GM23338 (cell line): ENCODE measurements around the gene SP5. TPM values are rescaled to one million over a fixed set of nuclear protein-coding genes. Genes with fewer than 3 reads are reported as not detected.

ENCODE experiments used
- ATAC-seq: fragments of 200-7000 bp; cut with Tn5 transposase; 3 replicates; pipeline ENCODE4 v1.9.1; 2020
- DNase-seq: peaks from one replicate; pipeline ENCODE4 v3.0.0-alpha.2; 2015; ENCODE audit warnings: low spot score
- H2AFZ ChIP-seq: fragments of 200-600 bp; sonication (generic); 2 replicates; pipeline ENCODE4 v1.8.0; 2016; ENCODE audit warnings: antibody characterized with exemption, mild to moderate bottlenecking, moderate library complexity
- H3F3A ChIP-seq: fragments of 200-600 bp; sonication (generic); replicated peaks from 2 replicates; pipeline ENCODE4 v1.8.0; 2017; ENCODE audit warnings: antibody characterized with exemption, mixed run types, low read depth
- H3K27ac ChIP-seq: fragments of 200-600 bp; sonication (generic); 2 replicates; pipeline ENCODE4 v1.6.1; 2016; ENCODE audit warnings: low read depth
- H3K27me3 ChIP-seq: fragments of 200-600 bp; sonication (generic); 2 replicates; pipeline ENCODE4 v1.8.0; 2016; ENCODE audit warnings: mild to moderate bottlenecking, mixed run types, moderate library complexity; ENCODE audit not compliant: insufficient read depth
- H3K36me3 ChIP-seq: fragments of 200-600 bp; sonication (generic); 2 replicates; pipeline ENCODE4 v1.8.0; 2016; ENCODE audit warnings: mild to moderate bottlenecking; ENCODE audit not compliant: insufficient read depth
- H3K4me1 ChIP-seq: fragments of 200-600 bp; sonication (generic); 2 replicates; pipeline ENCODE4 v1.8.0; 2016; ENCODE audit warnings: mild to moderate bottlenecking, moderate library complexity; ENCODE audit not compliant: insufficient read depth
- H3K4me2 ChIP-seq: fragments of 200-600 bp; sonication (generic); 2 replicates; pipeline ENCODE4 v1.7.1; 2017; ENCODE audit warnings: mixed run types
- H3K4me3 ChIP-seq: fragments of 200-600 bp; sonication (generic); 2 replicates; pipeline ENCODE4 v1.6.1; 2016; ENCODE audit warnings: mixed run types
- H3K79me2 ChIP-seq: fragments of 200-600 bp; sonication (generic); replicated peaks from 2 replicates; pipeline ENCODE4 v1.8.0; 2017; ENCODE audit warnings: mild to moderate bottlenecking; ENCODE audit not compliant: insufficient read depth
- H3K9me2 ChIP-seq: fragments of 200-600 bp; sonication (generic); 2 replicates; pipeline ENCODE4 v1.8.0; 2017; ENCODE audit not compliant: insufficient read depth
- H4K20me1 ChIP-seq: fragments of 200-600 bp; sonication (generic); replicated peaks from 2 replicates; pipeline ENCODE4 v1.8.0; 2017; ENCODE audit warnings: mild to moderate bottlenecking; ENCODE audit not compliant: insufficient read depth
- H3K27ac Mint-ChIP-seq: 2 replicates; pipeline ENCODE4 v1.8.0; 2020; ENCODE audit warnings: inconsistent platforms, mild to moderate bottlenecking, moderate library complexity, mixed read lengths
- H3K27me3 Mint-ChIP-seq: 3 replicates; pipeline ENCODE4 v1.8.0; 2022; ENCODE audit warnings: low read depth, mild to moderate bottlenecking, moderate library complexity, mixed read lengths, inconsistent platforms; ENCODE audit not compliant: insufficient read depth, poor library complexity
- H3K36me3 Mint-ChIP-seq: 3 replicates; pipeline ENCODE4 v1.8.0; 2021; ENCODE audit warnings: low read depth, mild to moderate bottlenecking, inconsistent platforms, moderate library complexity, mixed read lengths
- H3K4me1 Mint-ChIP-seq: 3 replicates; pipeline ENCODE4 v1.8.0; 2020; ENCODE audit warnings: mild to moderate bottlenecking, inconsistent platforms, mixed read lengths
- H3K4me3 Mint-ChIP-seq: 3 replicates; pipeline ENCODE4 v1.8.0; 2021; ENCODE audit warnings: moderate library complexity, mild to moderate bottlenecking, inconsistent platforms, mixed read lengths
- H3K9me3 Mint-ChIP-seq: 3 replicates; pipeline ENCODE4 v1.8.0; 2020; ENCODE audit warnings: moderate library complexity, mild to moderate bottlenecking, inconsistent platforms, mixed read lengths
- CREB1 ChIP-seq: fragments of 250-450 bp; sonication (Bioruptor Pico); IDR thresholded peaks from 2 replicates; pipeline ENCODE4 v1.5.0; 2020; ENCODE audit warnings: low read depth, mild to moderate bottlenecking, moderate library complexity
- CTCF ChIP-seq, 2 experiments: fragments of 200-600 bp in 1 of 2; sonication (generic) in 1 of 2; conservative IDR thresholded peaks; 2 replicates each; pipeline versions ENCODE4 v1.5.1 to v1.6.1; 2016 to 2017; ENCODE audit warnings: antibody characterized with exemption in 2 of 2, low read depth in 2 of 2, mild to moderate bottlenecking in 2 of 2, moderate library complexity in 1 of 2
- ETS1 ChIP-seq: IDR thresholded peaks from 2 replicates; pipeline ENCODE4 v1.6.1; 2016; ENCODE audit warnings: antibody characterized with exemption
- EZH2 ChIP-seq: fragments of 200-600 bp; sonication (generic); IDR thresholded peaks from one replicate; pipeline ENCODE4 v1.8.0; 2017; ENCODE audit warnings: antibody characterized with exemption, mild to moderate bottlenecking, low read depth; ENCODE audit not compliant: unreplicated experiment
- EZH2phosphoT487 ChIP-seq: fragments of 200-600 bp; sonication (generic); IDR thresholded peaks from one replicate; pipeline ENCODE4 v1.8.1; 2018; ENCODE audit warnings: antibody characterized with exemption; ENCODE audit not compliant: unreplicated experiment
- JUNB ChIP-seq: IDR thresholded peaks from one replicate; pipeline ENCODE4 v1.6.1; 2016; ENCODE audit warnings: antibody characterized with exemption; ENCODE audit not compliant: unreplicated experiment
- NANOG ChIP-seq: IDR thresholded peaks from 2 replicates; pipeline ENCODE4 v1.6.1; 2016; ENCODE audit warnings: antibody characterized with exemption, borderline replicate concordance
- POLR2AphosphoS5 ChIP-seq: IDR thresholded peaks from 2 replicates; pipeline ENCODE4 v1.6.1; 2016; ENCODE audit warnings: antibody characterized with exemption, low read depth
- REST ChIP-seq: IDR thresholded peaks from one replicate; pipeline ENCODE4 v1.6.1; 2018; ENCODE audit warnings: antibody characterized with exemption; ENCODE audit not compliant: unreplicated experiment
- STAT1 ChIP-seq: IDR thresholded peaks from one replicate; pipeline ENCODE4 v1.6.1; 2016; ENCODE audit warnings: antibody characterized with exemption; ENCODE audit not compliant: unreplicated experiment
- ZNF114 ChIP-seq: fragments of 250-450 bp; sonication (Bioruptor Pico); IDR thresholded peaks from 2 replicates; pipeline ENCODE4 v1.5.0; 2020; ENCODE audit warnings: mild to moderate bottlenecking, moderate library complexity
- ZNF331 ChIP-seq: fragments of 250-450 bp; sonication (Bioruptor Pico); IDR thresholded peaks from 2 replicates; pipeline ENCODE4 v1.5.0; 2020; ENCODE audit warnings: low read depth, mild to moderate bottlenecking, moderate library complexity
- ZNF462 ChIP-seq: fragments of 250-450 bp; sonication (Bioruptor Pico); IDR thresholded peaks from 2 replicates; pipeline ENCODE4 v1.5.0; 2020; ENCODE audit warnings: mild to moderate bottlenecking, moderate library complexity
- polyA plus RNA-seq: library from polyadenylated mRNA; unstranded; fragments of >200 nt; fragmentation: Nextera tagmentation; extraction: Ambion mirVana; gene quantifications from 2 replicates; pipeline ENCODE4 v1.2.1, GENCODE V29; 2016
- total RNA-seq: library from RNA; depleted of rRNA; stranded (reverse); fragments of >200 nt; shearing (Covaris generic); gene quantifications from 2 replicates; pipeline ENCODE4 v1.2.3, GENCODE V29; 2014

The SP5 gene
- total and polyA plus RNA-seq, 2 experiments from 2014 or later, result 0.21 to 0.32 TPM

GRCh38 chr2:170717991-170718589, 3.0 kb downstream of the SP5 start:
- Mint-ChIP-seq H3K27me3 (peaks cover 66% of the 10 kb centered on the region), H3K36me3 (no peaks in the 10 kb centered on the region), H3K27ac (no peak overlapping the region), H3K4me1 (peaks cover 25% of the 10 kb centered on the region), H3K4me3 (peak overlapping the region; percentile 46; the same call in 1 of the 3 replicates), H3K9me3 (peaks cover 6% of the 10 kb centered on the region; the same call in 2 of the 3 replicates)
- Histone ChIP-seq H3K27me3 (peaks cover 94% of the 10 kb centered on the region), H3K79me2 (no peaks in the 10 kb centered on the region), H4K20me1 (no peaks in the 10 kb centered on the region), H3F3A (0 out of 2 replicates have a peak, but pooled peaks cover 4% of the 10 kb centered on the region), H3K9me2 (no peaks in the 10 kb centered on the region), H3K27ac (no peak overlapping the region), H3K4me1 (peaks cover 13% of the 10 kb centered on the region), H2AFZ (no peak overlapping the region), H3K4me3 (no peak overlapping the region), H3K4me2 (peak overlapping the region; percentile 81; the same call in 1 of the 2 replicates), H3K36me3 (no peaks in the 10 kb centered on the region)
- TF ChIP-seq EZH2phosphoT487 (peak; percentile 37), STAT1 (no peak), ETS1 (no peak), JUNB (no peak), ZNF331 (CRISPR knock-in tag) (no peak), ZNF114 (no peak), EZH2 (peak; percentile 65), CREB1 (CRISPR knock-in tag) (no peak), NANOG (no peak), REST (no peak), ZNF462 (CRISPR knock-in tag) (no peak), POLR2AphosphoS5 (no peak), CTCF (conservative IDR thresholded peaks at IDR 0.05; ENCODE audit: low read depth in 2 of 2) (no peak)
- no peak for ATAC-seq
- peak; percentile 25 for DNase-seq
